ENCODE results near the gene RAG1. TPM values are rescaled to one million over a fixed set of nuclear protein-coding genes. Genes with fewer than 3 reads are reported as not detected.

Gene RAG1
- total and polyA plus RNA-seq, 2 donors (not counting 1 experiment from before 2014, with no cell fraction given), result 0.06 to 0.37 TPM

GRCh38 chr11:36558571-36559413 is 9.0 kb upstream of the RAG1 start:
- Histone ChIP-seq H3K79me2 (ENCODE audit: control insufficient read depth, insufficient read depth, low read length) (no peaks in the 10 kb centered on the region), H3K27ac (ENCODE audit: low read length in 2 of 2) (no peak overlapping the region), H3K9me3 (ENCODE audit: control extremely low read depth in 1 of 3, control insufficient read depth in 2 of 3, insufficient read depth in 1 of 3, low read length in 2 of 3) (no peaks in the 10 kb centered on the region), H2AFZ (ENCODE audit: insufficient read depth, low read depth, low read length, poor library complexity, severe bottlenecking) (no peak overlapping the region), H3K4me2 (replicated peaks; ENCODE audit: low read depth, low read length, poor library complexity, severe bottlenecking) (no peak overlapping the region), H3K4me1 (ENCODE audit: control insufficient read depth in 2 of 2, insufficient read depth in 2 of 2, low read length in 2 of 2) (no peaks in the 10 kb centered on the region), H3K4me3 (ENCODE audit: control extremely low read depth in 1 of 5, extremely low read depth in 1 of 5, insufficient read depth in 1 of 5, low read depth in 2 of 5, low read length in 4 of 5) (no peak overlapping the region), H3K36me3 (replicated peaks in 1 of 2; ENCODE audit: control extremely low read depth in 1 of 2, control insufficient read depth in 1 of 2, extremely low read depth in 1 of 2, insufficient read depth in 2 of 2, low read length in 1 of 2) (no peaks in the 10 kb centered on the region), H3K9ac (ENCODE audit: low read length) (no peak overlapping the region), H3K27me3 (replicated peaks in 1 of 4; ENCODE audit: control extremely low read depth in 1 of 4, control insufficient read depth in 3 of 4, insufficient read depth in 4 of 4, low read length in 3 of 4) (peaks cover 0 to 10% (median 2%) of the 10 kb centered on the region in 4 experiments), H4K20me1 (ENCODE audit: control insufficient read depth, insufficient read depth, low read length, poor library complexity, severe bottlenecking) (no peaks in the 10 kb centered on the region)
- ChIA-PET POLR2A (no interaction called here), CTCF (no interaction called here)
- no peaks in the 10 kb centered on the region for H3K9me3 Mint-ChIP-seq (ENCODE audit: insufficient read depth)
- H3K4me1 Mint-ChIP-seq, result peaks cover 4% of the 10 kb centered on the region
- peaks cover 17% of the 10 kb centered on the region for H3K27me3 Mint-ChIP-seq
- TF ChIP-seq, protein P1, sequence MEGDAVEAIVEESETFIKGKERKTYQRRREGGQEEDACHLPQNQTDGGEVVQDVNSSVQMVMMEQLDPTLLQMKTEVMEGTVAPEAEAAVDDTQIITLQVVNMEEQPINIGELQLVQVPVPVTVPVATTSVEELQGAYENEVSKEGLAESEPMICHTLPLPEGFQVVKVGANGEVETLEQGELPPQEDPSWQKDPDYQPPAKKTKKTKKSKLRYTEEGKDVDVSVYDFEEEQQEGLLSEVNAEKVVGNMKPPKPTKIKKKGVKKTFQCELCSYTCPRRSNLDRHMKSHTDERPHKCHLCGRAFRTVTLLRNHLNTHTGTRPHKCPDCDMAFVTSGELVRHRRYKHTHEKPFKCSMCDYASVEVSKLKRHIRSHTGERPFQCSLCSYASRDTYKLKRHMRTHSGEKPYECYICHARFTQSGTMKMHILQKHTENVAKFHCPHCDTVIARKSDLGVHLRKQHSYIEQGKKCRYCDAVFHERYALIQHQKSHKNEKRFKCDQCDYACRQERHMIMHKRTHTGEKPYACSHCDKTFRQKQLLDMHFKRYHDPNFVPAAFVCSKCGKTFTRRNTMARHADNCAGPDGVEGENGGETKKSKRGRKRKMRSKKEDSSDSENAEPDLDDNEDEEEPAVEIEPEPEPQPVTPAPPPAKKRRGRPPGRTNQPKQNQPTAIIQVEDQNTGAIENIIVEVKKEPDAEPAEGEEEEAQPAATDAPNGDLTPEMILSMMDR (IDR thresholded peaks at IDR 0.05), result no peak
- TF ChIP-seq EZH2 (IDR thresholded peaks at IDR 0.05; ENCODE audit: borderline replicate concordance, insufficient read depth, low read depth, low read length, poor library complexity, severe bottlenecking), result no peak
- ATAC-seq (ENCODE audit: low read depth), result no peak
- WGBS (ENCODE audit: insufficient coverage), result no CpG with 5 or more reads among the region's 4 CpGs
- H3K4me3 Mint-ChIP-seq, result no peak overlapping the region
- no peak overlapping the region for H3K27ac Mint-ChIP-seq
- intact Hi-C loops (cut with micrococcal nuclease), result no loop called here
- DNase-seq, result no peak
